Naive B cell (primary cell): Measurements from ENCODE around the gene PAK1. TPM values are rescaled to one million over a fixed set of nuclear protein-coding genes. Genes with fewer than 3 reads are reported as not detected.

Experiments used
- ATAC-seq, 2 donors: fragments of 150-1000 bp; cut with Tn5 transposase; 2 replicates each; pipeline ENCODE4 v1.10.0; 2021; ENCODE audit warnings: low read depth in 2 of 2, mild to moderate bottlenecking in 2 of 2, moderate library complexity in 2 of 2
- DNase-seq: peaks from one replicate; pipeline ENCODE4 v3.0.0; 2022
- H3K27ac Mint-ChIP-seq, 6 donors: one replicate each; pipeline ENCODE4 v1.8.0; 2020 to 2022; ENCODE audit warnings: mild to moderate bottlenecking in 6 of 6, mixed read lengths in 6 of 6, moderate library complexity in 5 of 6, inconsistent platforms in 2 of 6
- H3K27me3 Mint-ChIP-seq, 3 donors: one replicate each; pipeline ENCODE4 v1.8.0; 2021 to 2022; ENCODE audit warnings: mixed read lengths in 3 of 3, mild to moderate bottlenecking in 1 of 3
- H3K36me3 Mint-ChIP-seq, 2 donors: one replicate each; pipeline ENCODE4 v1.8.0; 2020 to 2022; ENCODE audit warnings: mixed read lengths in 2 of 2, inconsistent platforms in 1 of 2, mild to moderate bottlenecking in 1 of 2
- H3K4me1 Mint-ChIP-seq, 3 donors: one replicate each; pipeline ENCODE4 v1.8.0; 2020 to 2022; ENCODE audit warnings: mixed read lengths in 3 of 3, inconsistent platforms in 1 of 3, mild to moderate bottlenecking in 1 of 3, moderate library complexity in 1 of 3
- H3K4me3 Mint-ChIP-seq, 8 donors: one replicate each; pipeline ENCODE4 v1.8.0; 2020 to 2022; ENCODE audit warnings: mild to moderate bottlenecking in 8 of 8, mixed read lengths in 8 of 8, moderate library complexity in 8 of 8, inconsistent platforms in 2 of 8
- H3K9me3 Mint-ChIP-seq, 7 donors: one replicate each; pipeline ENCODE4 v1.8.0; 2020 to 2022; ENCODE audit warnings: mixed read lengths in 7 of 7, mild to moderate bottlenecking in 5 of 7, inconsistent platforms in 2 of 7, moderate library complexity in 1 of 7
- polyA plus RNA-seq, 6 donors: library from polyadenylated mRNA; unstranded; fragments of 300-500 nt; fragmentation: Illumina TruSeq; gene quantifications; one replicate each; pipeline ENCODE4 v1.2.3, GENCODE V29; 2021; ENCODE audit warnings: low read depth in 6 of 6

The PAK1 gene
- polyA plus RNA-seq, 6 donors from 2014 or later, result 7.4 to 11.9 (median 10.7) TPM

DNA sequence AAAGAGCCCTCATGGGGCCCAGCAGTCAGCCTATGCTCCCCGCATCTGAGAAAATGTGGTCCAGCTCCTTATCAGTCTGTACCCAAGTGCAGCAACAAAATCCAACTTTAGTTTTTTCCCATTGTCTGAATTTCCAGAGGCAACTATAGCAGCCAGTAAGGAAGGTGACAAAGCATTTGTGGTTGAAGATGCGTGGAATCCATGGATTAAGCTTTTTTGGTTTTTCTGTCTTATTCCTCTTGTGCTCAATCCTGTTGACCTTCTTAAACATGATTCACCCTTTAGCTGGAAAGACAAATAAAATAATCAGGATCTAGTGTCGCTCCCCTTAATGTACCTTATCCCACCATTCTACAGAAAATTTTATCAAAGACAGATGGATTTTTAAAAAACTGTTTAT is 186.8 kb downstream of the PAK1 start:
- no peaks in the 10 kb centered on the region for H3K36me3 Mint-ChIP-seq
- H3K4me3 Mint-ChIP-seq, result no peak overlapping the region
- DNase-seq (no peak), ATAC-seq (no peak)
- H3K27ac Mint-ChIP-seq, result no peak overlapping the region
- no peaks in the 10 kb centered on the region for H3K9me3 Mint-ChIP-seq
- no peaks in the 10 kb centered on the region for H3K4me1 Mint-ChIP-seq
- H3K27me3 Mint-ChIP-seq, result peaks cover 25 to 47% (median 43%) of the 10 kb centered on the region in 3 donors

DNA sequence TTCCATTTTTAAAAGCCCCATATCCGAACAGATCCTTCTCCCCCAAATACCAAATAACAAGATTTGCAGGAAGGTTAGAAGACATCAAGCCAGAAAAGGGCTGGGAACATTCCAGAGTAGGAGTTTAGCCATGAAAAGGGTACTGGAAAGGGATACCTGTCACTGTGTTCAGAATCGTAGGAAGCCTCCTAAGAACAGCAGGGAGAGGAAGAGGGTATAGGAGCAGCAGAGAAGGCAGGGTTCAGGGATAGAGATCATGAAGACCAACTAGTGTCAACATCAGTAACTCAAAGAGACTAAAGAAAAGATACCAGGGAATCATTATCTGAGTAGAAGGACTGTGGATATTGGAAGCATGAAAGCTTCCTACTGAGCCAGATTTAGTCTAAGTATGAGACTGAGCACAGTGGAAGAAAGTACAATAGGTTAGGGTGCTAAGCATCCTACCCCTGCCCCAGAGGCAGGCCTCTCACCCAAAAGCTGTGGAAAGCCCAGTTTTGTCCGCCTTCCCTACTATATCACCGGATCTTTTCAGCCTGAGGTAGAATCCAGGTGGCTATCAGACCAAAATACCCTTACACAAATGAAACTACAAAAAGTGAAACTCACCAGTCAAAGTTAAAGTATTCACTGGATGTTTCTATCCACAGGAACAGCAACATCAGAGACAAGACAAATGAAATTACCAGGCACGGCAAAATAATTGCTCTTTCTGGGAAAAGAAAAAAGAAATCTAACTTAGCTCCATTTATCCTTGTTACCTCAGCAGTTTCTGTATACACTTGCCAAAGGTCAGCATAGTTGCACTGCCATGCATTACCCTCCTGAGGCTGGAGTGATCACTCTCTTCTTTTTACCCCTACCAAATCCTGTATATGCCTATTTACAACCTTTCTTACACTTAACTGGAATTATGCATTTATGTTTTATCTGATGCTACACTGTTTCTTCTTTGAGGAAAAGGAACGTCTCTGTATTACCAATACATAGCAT is 189.1 kb downstream of the PAK1 start:
- H3K4me1 Mint-ChIP-seq, result no peaks in the 10 kb centered on the region
- ATAC-seq (no peak), DNase-seq (no peak)
- H3K27ac Mint-ChIP-seq, result no peak overlapping the region
- H3K4me3 Mint-ChIP-seq, result no peak overlapping the region
- H3K36me3 Mint-ChIP-seq, result no peaks in the 10 kb centered on the region
- peaks cover 0 to 8% (median 0%) of the 10 kb centered on the region in 7 donors for H3K9me3 Mint-ChIP-seq
- peaks cover 29 to 51% (median 36%) of the 10 kb centered on the region in 3 donors for H3K27me3 Mint-ChIP-seq

DNA sequence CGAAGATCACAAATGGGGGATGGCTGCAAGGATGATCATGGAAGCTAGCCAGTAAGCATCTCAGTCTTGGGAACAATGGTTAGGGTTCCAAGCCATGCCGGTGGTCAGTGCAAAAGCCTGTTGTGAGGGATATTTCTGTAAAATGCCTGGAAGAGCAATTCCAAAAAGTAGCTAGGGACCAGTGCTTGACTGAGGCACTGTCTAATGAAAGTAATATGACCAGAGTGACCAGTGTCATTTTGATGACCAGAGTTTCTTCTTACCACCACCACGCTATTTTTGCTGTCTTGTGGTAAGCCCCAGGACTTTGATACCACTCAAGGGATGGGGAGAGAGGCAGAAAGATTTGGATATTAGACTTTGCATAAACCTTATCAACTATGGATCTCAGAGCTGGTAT is 190.8 kb downstream of the PAK1 start:
- ATAC-seq, result no peak
- H3K4me3 Mint-ChIP-seq, result no peak overlapping the region
- no peaks in the 10 kb centered on the region for H3K4me1 Mint-ChIP-seq
- H3K9me3 Mint-ChIP-seq, result peaks cover 0 to 10% (median 0%) of the 10 kb centered on the region in 7 donors
- H3K27me3 Mint-ChIP-seq, result peaks cover 23 to 52% (median 37%) of the 10 kb centered on the region in 3 donors
- no peak overlapping the region for H3K27ac Mint-ChIP-seq
- DNase-seq, result no peak
- no peaks in the 10 kb centered on the region for H3K36me3 Mint-ChIP-seq

DNA sequence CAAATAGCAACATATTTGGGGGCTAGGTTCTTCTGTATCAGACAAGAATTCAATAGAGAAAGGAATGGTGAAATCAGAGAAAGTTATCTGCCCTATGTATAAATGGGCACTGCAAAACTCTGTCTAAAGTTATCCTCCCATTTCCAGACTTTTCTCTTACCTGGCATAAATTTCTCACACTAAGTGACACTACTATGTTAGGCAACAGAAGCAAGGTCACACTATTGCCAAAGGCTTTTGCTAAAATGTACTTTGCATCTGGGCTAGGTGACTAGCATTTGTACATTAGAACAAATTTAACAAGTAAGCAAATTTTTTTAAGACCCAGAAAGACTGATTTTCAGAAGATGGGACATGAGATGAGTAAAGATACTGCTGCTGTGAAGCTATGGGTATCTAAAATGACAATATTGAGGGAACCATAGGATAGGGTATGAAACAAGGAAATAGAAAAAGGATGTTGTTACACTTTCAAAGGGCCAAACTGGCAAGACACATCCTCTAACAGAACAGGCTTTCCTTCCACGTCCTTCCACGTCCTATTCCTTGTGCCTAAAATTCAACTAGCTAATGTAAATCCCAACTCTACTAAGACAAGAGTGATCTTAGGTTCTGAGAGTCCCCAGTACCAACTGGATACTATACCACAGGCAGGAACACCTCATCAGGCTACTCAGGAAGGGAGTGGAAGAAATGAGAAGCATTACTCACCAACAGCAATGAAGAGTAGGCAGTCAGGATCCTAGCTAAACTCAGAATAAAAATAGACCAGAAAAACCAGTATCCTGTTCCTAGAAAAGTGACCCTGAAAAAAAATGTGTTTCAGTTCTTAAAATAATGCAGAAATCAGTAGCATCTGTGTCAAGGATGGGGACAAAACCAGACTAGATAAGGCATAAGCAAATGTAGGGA is 195.0 kb downstream of the PAK1 start:
- Mint-ChIP-seq H3K27ac (peak overlapping the region in 1 of 6 donors; percentile 41), H3K9me3 (peaks cover 0 to 10% (median 0%) of the 10 kb centered on the region in 7 donors), H3K4me3 (no peak overlapping the region), H3K27me3 (peaks cover 0 to 32% (median 18%) of the 10 kb centered on the region in 3 donors), H3K4me1 (no peaks in the 10 kb centered on the region), H3K36me3 (no peaks in the 10 kb centered on the region)
- ATAC-seq, result no peak
- DNase-seq, result no peak

- Mint-ChIP-seq H3K4me1 (no peaks in the 10 kb centered on the region), H3K9me3 (peaks cover 0 to 10% (median 0%) of the 10 kb centered on the region in 7 donors), H3K36me3 (no peaks in the 10 kb centered on the region), H3K27me3 (peaks cover 6 to 29% (median 10%) of the 10 kb centered on the region in 3 donors), H3K27ac (no peak overlapping the region), H3K4me3 (no peak overlapping the region)
- ATAC-seq (no peak), DNase-seq (no peak)
Observed at GRCh38 chr11:77276271-77276670, 197.6 kb downstream of the PAK1 start.

Other genes starting within 250 kb of the PAK1 start
- gene GDPD4, start 172.4 kb downstream of the PAK1 start, polyA plus RNA-seq, result not detected
- 1 to 10 TPM in 2 of 6 donors, under 1 TPM in 4; 0.36 to 2.0 (median 0.73) TPM for gene AQP11, start 115.9 kb upstream of the PAK1 start, polyA plus RNA-seq
- 100 to 1,000 TPM in 5 of 6 donors, 10 to 100 TPM in 1; 95.3 to 196 (median 155) TPM for gene CLNS1A, start 163.7 kb upstream of the PAK1 start, polyA plus RNA-seq